Activated naive CD4-positive, alpha-beta T cell treated with anti-CD3 and anti-CD28 coated beads, Interleukin-2, amount 50 U/mL, for 72 hours (primary cell): Measurements from ENCODE around the gene PPP1R12C. TPM values are rescaled to one million over a fixed set of nuclear protein-coding genes. Genes with fewer than 3 reads are reported as not detected.
"Not testable (repeated sequence)": the region's sequence is repeated elsewhere in the genome, so short reads cannot be mapped to it uniquely, and the experiment has no call there.

Source experiments
- ATAC-seq, 2 donors: fragments of 150-1000 bp; cut with Tn5 transposase; 2 replicates each; pipeline ENCODE4 v1.10.0; 2021; ENCODE audit warnings: mild to moderate bottlenecking in 2 of 2, moderate library complexity in 2 of 2
- DNase-seq, 2 donors: peaks; one replicate each; pipeline ENCODE4 v3.0.0; 2021 to 2022; ENCODE audit warnings: low spot score in 2 of 2
- H3K27ac Mint-ChIP-seq, 2 donors: one replicate each; pipeline ENCODE4 v1.8.0; 2022; ENCODE audit warnings: mild to moderate bottlenecking in 2 of 2, mixed read lengths in 2 of 2
- H3K36me3 Mint-ChIP-seq, 2 donors: one replicate each; pipeline ENCODE4 v1.8.0; 2022; ENCODE audit warnings: mixed read lengths in 2 of 2
- H3K9me3 Mint-ChIP-seq, 2 donors: one replicate each; pipeline ENCODE4 v1.8.0; 2022; ENCODE audit warnings: mixed read lengths in 2 of 2
- total RNA-seq, 2 donors: library from RNA; stranded (reverse); gene quantifications; one replicate each; pipeline ENCODE4 v1.2.3, GENCODE V29; 2022

Gene PPP1R12C
- total RNA-seq, 2 donors from 2014 or later: 52.7 to 76.5 TPM

DNA sequence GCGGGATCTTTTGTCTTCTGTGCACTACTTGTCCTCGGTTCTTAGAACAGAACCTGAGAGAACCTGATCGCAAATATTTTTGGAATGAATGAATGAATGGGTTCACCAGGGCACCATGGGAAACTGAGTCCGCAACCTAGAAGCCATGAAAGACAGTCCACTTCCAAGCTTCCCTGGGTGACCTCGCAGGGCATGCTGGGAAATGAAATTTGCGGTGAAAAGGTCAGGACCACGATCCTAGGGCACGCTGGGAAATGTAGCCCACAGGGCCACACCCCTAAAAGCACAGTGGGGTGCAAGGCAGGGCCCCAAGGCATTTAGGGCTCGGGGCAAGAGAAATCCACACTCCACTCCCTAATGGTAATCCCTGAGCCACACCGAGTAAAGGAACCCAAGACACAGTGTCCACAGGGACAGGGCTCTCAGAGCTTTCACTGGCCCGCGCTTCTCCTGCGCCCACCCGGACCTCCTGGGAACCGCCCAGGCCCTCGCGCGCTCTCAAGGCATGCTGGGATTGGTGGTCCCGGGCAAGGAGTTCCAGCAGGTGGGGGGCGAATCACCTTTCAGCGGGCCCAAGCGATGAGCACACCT is 1.1 kb upstream of the PPP1R12C start:
- Mint-ChIP-seq H3K27ac (peak overlapping the region; percentile 92 to 98), H3K9me3 (no peaks in the 10 kb centered on the region), H3K36me3 (peaks cover 25% of the 10 kb centered on the region in 2 donors)
- DNase-seq: no peak
- no peak for ATAC-seq

DNA sequence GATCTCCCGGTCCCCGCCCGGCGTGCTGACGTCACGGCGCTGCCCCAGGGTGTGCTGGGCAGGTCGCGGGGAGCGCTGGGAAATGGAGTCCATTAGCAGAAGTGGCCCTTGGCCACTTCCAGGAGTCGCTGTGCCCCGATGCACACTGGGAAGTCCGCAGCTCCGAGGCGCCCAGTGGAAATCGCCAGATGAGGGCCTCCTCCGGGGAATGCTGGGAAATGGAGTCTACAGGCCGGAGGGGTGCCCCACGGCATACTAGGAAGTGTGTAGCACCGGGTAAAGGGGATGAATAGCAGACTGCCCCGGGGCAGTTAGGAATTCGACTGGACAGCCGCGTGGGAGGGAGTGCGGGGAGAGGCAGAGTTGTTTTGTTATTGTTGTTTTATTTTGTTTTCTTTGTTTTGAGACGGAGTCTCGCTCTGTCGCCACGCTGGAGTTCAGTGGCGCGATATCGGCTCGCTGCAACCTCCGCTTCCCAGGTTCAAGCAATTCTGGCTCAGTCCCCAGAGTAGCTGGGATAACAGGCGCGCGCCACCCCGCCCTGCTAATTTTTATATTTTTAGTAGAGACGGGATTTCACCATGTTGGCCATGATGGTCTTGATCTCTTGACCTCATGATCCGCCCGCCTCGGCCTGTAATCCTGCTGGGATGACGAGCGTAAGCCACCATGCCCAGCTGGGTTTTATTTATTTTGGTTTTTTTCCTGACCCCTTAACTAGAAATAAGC is 390 bp upstream of the PPP1R12C start:
- Mint-ChIP-seq H3K27ac (peak overlapping the region; percentile 92 to 98), H3K36me3 (peaks cover 25% of the 10 kb centered on the region in 2 donors), H3K9me3 (no peaks in the 10 kb centered on the region)
- peak; percentile 93 to 94 for DNase-seq
- ATAC-seq: peak; percentile 94 to 97

DNA sequence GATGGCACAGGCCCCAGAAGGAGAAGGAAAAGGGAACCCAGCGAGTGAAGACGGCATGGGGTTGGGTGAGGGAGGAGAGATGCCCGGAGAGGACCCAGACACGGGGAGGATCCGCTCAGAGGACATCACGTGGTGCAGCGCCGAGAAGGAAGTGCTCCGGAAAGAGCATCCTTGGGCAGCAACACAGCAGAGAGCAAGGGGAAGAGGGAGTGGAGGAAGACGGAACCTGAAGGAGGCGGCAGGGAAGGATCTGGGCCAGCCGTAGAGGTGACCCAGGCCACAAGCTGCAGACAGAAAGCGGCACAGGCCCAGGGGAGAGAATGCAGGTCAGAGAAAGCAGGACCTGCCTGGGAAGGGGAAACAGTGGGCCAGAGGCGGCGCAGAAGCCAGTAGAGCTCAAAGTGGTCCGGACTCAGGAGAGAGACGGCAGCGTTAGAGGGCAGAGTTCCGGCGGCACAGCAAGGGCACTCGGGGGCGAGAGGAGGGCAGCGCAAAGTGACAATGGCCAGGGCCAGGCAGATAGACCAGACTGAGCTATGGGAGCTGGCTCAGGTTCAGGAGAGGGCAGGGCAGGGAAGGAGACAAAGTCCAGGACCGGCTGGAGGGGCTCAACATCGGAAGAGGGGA is 1.1 kb downstream of the PPP1R12C start:
- H3K9me3 Mint-ChIP-seq: no peaks in the 10 kb centered on the region
- DNase-seq: peak in 1 of 2 donors; percentile 53
- H3K36me3 Mint-ChIP-seq: peaks cover 25% of the 10 kb centered on the region in 2 donors
- peak; percentile 45 to 63 for ATAC-seq
- peak overlapping the region; percentile 92 for H3K27ac Mint-ChIP-seq

DNA sequence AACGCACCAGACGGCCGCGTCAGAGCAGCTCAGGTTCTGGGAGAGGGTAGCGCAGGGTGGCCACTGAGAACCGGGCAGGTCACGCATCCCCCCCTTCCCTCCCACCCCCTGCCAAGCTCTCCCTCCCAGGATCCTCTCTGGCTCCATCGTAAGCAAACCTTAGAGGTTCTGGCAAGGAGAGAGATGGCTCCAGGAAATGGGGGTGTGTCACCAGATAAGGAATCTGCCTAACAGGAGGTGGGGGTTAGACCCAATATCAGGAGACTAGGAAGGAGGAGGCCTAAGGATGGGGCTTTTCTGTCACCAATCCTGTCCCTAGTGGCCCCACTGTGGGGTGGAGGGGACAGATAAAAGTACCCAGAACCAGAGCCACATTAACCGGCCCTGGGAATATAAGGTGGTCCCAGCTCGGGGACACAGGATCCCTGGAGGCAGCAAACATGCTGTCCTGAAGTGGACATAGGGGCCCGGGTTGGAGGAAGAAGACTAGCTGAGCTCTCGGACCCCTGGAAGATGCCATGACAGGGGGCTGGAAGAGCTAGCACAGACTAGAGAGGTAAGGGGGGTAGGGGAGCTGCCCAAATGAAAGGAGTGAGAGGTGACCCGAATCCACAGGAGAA is 1.9 kb downstream of the PPP1R12C start:
- no peak for ATAC-seq
- peaks cover 25% of the 10 kb centered on the region in 2 donors for H3K36me3 Mint-ChIP-seq
- H3K27ac Mint-ChIP-seq: peak overlapping the region; percentile 92
- DNase-seq: no peak
- no peaks in the 10 kb centered on the region for H3K9me3 Mint-ChIP-seq

DNA sequence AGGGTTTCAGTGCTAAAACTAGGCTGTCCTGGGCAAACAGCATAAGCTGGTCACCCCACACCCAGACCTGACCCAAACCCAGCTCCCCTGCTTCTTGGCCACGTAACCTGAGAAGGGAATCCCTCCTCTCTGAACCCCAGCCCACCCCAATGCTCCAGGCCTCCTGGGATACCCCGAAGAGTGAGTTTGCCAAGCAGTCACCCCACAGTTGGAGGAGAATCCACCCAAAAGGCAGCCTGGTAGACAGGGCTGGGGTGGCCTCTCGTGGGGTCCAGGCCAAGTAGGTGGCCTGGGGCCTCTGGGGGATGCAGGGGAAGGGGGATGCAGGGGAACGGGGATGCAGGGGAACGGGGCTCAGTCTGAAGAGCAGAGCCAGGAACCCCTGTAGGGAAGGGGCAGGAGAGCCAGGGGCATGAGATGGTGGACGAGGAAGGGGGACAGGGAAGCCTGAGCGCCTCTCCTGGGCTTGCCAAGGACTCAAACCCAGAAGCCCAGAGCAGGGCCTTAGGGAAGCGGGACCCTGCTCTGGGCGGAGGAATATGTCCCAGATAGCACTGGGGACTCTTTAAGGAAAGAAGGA is 2.8 kb downstream of the PPP1R12C start:
- Mint-ChIP-seq H3K9me3 (no peaks in the 10 kb centered on the region), H3K27ac (peak overlapping the region in 1 of 2 donors; percentile 72), H3K36me3 (peaks cover 25 to 29% of the 10 kb centered on the region in 2 donors)
- no peak for DNase-seq
- no peak for ATAC-seq

DNA sequence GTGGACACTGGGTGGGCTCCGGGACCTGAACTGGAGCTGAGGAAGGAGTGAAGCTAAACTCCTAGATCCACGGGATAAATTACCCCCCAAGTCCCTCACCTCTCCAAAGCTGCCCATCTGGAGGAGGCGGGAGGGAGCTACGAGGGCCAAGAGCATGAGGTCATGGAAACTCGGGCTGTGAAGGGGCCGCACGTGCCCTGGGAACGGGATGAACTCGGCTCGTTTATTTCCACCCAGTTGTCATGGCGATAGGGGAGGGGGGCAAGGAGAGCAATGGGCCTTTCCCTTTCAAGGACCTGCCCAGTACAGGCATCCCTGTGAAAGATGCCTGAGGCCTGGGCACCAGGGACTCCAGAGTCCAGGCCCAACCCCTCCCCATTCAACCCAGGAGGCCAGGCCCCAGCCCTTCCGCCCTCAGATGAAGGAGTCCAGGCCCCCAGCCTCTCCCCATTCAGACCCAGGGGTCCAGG is 3.8 kb downstream of the PPP1R12C start:
- Mint-ChIP-seq H3K9me3 (no peaks in the 10 kb centered on the region), H3K36me3 (peaks cover 25 to 30% of the 10 kb centered on the region in 2 donors), H3K27ac (no peak overlapping the region)
- no peak for ATAC-seq
- DNase-seq: no peak

DNA sequence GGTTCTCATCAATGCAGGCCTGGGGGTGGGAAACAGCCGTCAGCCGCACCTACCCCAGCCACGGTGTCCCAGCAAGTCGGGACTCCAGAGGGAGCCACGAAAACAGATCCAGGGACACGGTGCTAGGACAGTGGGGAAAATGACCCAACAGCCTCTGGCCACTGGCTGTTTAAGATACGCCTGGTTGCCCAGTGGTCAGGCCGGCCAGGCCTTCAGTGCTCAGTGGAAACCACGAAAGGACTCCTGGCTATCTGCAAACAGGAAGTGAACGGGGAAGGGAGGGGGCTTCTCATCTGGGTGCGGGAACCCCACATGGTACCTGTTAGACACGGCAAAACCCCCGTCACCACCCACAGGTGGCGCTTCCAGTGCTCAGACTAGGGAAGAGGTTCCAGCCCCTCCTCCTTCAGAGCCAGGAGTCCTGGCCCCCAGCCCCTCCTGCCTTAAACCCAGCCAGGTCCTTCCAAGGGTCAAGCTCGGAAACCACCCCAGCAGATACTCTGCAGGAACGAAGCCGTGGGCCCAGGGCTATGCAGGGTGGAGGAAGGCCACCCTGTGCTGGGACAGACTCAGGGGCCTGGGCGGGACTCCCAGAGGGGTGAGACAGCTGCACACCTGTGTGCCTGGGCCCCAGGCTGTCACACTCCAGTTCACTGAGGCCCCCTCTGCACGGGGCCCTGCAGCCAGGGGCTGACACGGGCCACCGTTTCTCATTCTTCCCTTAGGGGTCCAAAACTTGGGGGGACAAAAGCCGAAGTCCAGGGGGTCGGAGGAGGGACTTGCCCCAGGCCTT is 4.5 kb downstream of the PPP1R12C start:
- Mint-ChIP-seq H3K9me3 (no peaks in the 10 kb centered on the region), H3K27ac (no peak overlapping the region), H3K36me3 (peaks cover 21 to 29% of the 10 kb centered on the region in 2 donors)
- ATAC-seq: no peak
- no peak for DNase-seq

DNA sequence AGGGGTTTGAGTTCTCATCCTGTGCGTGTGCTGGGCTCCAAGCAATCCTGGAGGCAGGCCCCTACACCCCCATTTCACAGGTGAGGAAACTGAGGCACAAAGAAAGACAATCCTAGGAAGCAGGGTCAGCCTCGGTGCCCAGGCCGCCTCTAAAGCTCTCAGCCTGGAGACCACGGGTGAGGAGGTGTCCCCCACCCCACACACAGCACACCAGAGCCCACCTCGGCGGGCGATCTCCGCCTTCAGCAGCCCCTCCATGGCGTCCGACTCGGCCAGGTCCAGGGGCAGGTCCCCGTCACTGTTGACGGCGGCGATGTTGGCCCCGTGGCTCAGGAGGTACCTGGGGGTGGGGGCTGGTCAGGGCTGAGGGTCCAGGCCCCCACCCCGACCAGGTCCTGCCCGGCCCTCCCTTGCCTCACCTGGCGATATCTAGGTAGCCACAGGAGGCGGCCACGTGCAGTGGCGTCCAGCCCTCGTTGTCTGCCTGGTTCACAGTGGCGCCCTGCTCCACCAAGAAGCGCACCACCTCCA is 5.1 kb downstream of the PPP1R12C start:
- DNase-seq: no peak
- H3K9me3 Mint-ChIP-seq: no peaks in the 10 kb centered on the region
- H3K27ac Mint-ChIP-seq: no peak overlapping the region
- H3K36me3 Mint-ChIP-seq: peaks cover 15 to 24% of the 10 kb centered on the region in 2 donors
- ATAC-seq: no peak

DNA sequence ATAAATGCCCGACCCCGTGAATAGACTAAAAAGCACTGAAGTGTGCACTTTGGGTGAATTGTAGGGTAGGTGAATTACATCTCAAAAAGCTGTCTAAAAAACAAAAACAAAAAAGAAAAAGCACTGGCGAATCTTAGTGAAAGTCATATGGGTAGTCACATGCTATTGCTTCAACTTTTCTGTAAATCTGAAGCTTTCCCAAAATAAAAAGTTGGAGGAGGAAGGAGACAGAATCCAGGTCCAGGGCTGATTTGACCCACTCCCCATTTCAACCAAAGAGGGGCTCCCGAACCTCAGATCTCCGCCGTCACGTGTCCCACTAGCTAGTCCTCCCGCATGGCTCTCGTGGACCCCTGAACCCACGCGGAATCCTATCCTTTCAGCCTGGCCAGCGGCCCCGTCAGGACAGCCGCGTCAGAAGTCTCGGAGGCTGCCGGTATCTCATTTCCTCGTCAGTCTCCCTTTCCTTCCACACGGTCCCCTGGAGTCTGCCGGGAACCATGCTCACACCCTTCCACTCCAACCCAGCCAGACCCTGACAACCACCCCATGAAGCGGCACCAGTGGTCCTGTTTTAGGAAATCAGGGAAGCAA is 6.1 kb downstream of the PPP1R12C start:
- Mint-ChIP-seq H3K9me3 (no peaks in the 10 kb centered on the region), H3K36me3 (peaks cover 8 to 23% of the 10 kb centered on the region in 2 donors), H3K27ac (no peak overlapping the region)
- ATAC-seq (no peak), DNase-seq (no peak)

DNA sequence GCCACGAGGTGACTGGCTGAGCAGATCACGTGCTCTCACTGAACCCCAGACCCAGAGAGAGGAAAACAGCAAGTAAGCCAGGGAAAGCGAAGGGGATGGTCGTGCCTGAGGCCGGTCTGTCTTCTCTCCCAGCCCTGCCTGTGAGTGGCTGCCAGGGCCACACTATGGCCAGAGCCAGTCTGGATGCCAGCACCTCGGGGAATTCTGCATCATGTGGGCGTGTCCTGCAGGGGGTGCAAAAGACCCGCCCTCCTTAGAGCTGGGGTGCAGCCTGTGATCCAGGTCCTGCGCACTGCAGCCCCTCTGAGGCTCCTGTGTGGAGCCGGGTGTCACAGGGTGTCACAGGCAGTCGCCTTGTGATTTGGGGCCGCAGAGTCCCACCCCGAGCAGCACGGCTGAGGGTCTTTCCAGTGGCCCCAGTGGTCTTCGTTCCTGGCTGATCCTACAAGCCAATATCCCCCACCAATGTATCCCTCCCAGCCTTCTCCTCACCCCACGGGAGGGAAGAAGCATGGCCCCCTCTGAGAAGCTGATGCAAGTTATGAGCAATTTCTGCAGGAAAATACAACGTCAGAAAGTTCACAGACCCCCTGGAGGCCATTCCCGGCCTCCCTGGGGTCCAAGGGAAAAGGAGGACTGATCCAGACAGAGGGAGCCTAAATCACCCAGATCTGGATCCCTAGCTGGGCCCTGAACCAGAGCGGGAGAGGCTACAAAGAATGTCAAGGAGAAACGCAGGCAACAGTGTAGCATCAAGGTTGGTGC is 7.7 kb downstream of the PPP1R12C start:
- no peaks in the 10 kb centered on the region for H3K9me3 Mint-ChIP-seq
- peak overlapping the region in 1 of 2 donors; percentile 29 for H3K27ac Mint-ChIP-seq
- DNase-seq (no peak), ATAC-seq (no peak)
- peaks cover 0 to 17% of the 10 kb centered on the region in 2 donors for H3K36me3 Mint-ChIP-seq

DNA sequence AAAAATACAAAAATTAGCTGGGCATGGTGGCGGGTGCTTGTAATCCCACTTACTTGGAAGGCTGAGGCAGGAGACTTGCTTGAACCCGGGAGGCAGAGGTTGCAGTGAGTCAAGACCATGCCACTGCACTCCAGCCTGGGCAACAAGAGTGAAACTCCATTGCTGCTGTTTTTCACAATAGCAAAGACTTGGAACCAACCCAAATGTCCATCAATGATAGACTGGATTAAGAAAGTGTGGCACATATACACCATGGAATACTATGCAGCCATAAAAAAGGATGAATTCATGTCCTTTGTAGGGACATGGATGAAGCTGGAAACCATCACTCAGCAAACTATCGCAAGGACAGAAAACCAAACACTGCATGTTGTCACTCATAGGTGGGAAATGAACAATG is 10.2 kb downstream of the PPP1R12C start:
- not testable (repeated sequence) for ATAC-seq, H3K9me3 Mint-ChIP-seq, DNase-seq, H3K27ac Mint-ChIP-seq
- peaks cover 0 to 25% of the 10 kb centered on the region in 2 donors for H3K36me3 Mint-ChIP-seq

DNA sequence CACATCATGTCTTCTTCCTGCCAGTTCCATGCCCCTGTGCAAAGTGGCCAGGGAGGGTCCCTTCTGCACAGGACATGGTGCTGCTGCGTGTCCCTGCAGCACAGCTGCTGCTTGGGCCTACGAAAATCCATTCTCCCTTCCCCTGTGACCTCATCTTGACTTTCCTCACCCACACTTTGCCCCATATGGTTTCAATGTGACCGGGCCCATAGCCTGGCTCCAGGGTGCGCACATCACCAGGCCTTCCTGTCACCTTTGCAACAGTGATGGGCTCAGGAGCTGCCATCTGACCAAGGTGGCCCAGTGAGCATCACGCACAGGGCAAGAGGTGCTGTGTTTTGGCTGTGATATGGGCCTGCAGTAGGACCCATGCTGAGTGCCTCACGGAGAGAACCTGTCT is 10.8 kb downstream of the PPP1R12C start:
- H3K27ac Mint-ChIP-seq: no peak overlapping the region
- ATAC-seq (no peak), DNase-seq (no peak)
- H3K9me3 Mint-ChIP-seq: no peaks in the 10 kb centered on the region
- peaks cover 0 to 25% of the 10 kb centered on the region in 2 donors for H3K36me3 Mint-ChIP-seq

DNA sequence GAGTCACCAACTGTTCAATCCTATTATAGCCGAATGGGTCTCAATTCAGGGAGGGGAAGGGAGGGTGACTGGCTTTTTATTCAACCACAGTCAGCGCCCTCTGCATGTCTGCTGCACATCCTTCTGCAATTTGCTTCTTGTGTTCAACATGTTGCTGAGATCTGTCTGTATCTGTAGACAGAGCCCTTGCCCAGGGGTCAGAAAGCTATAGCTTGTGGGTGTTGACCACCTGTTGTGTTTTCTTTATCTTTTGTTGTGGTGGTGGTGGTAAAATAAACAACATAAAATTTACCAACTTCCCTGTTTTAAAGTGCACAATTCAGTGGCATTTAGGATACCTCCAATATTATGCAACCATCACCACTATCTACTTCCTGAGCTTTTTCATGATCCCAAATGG is 12.2 kb downstream of the PPP1R12C start:
- DNase-seq (no peak), ATAC-seq (no peak)
- H3K9me3 Mint-ChIP-seq: no peaks in the 10 kb centered on the region
- no peak overlapping the region for H3K27ac Mint-ChIP-seq
- peaks cover 0 to 26% of the 10 kb centered on the region in 2 donors for H3K36me3 Mint-ChIP-seq

DNA sequence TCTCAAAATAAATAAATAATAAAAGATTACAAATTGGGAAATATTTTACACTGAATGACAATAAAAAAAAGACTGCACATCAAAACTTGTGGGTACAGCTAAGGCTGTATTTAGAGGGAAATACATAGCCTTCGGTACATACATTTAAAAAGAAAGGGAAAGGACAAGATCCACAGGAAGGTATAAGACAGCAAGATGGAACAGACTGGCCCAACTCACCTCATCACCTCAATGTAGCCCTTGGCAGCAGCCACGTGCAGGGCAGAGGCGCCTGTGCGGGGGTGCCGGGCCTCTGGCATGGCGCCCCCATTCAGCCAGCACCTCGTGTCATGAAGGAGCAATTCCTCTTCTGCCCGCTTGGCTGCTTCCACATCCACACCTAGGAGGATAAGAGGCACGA is 14.2 kb downstream of the PPP1R12C start:
- DNase-seq: no peak
- no peak for ATAC-seq
- Mint-ChIP-seq H3K27ac (no peak overlapping the region), H3K9me3 (no peaks in the 10 kb centered on the region), H3K36me3 (peaks cover 0 to 19% of the 10 kb centered on the region in 2 donors)

DNA sequence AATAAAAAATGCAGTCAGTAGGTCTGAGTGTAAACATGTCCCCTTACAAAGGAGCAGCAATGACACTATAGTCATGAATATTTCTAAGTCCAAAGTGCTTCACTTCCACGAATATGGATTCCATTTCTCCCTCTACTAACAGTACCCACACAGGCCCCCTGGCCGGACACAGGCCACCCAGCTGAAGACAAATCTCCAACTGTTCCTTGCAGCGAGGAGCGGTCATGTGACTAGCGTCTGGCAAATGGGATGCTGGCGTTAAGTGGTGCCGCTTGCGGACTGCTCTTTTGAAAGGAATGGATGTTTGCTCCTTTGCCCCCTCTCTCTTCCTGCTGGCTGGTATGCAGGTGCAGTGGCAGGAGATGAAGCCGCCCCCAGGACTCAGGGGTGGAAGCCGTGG is 16.2 kb downstream of the PPP1R12C start:
- no peak for ATAC-seq
- H3K27ac Mint-ChIP-seq: no peak overlapping the region
- no peaks in the 10 kb centered on the region for H3K9me3 Mint-ChIP-seq
- peaks cover 0 to 12% of the 10 kb centered on the region in 2 donors for H3K36me3 Mint-ChIP-seq
- no peak for DNase-seq
